GM12878 (cell line): ENCODE measurements around the gene ASF1B.

Experiments used
- EP300 ChIP-seq, 2 experiments: fragments of 150-350 bp in 1 of 2; IDR thresholded peaks; 2 replicates each; pipeline ENCODE4 v1.6.1; 2011 to 2012; ENCODE audit warnings: low read depth in 2 of 2, low read length in 2 of 2, borderline replicate concordance in 1 of 2, improper control_type of control experiment in 1 of 2, inconsistent platforms in 1 of 2; ENCODE audit not compliant: control insufficient read depth in 1 of 2
- NBN ChIP-seq: fragments of 450-650 bp; IDR thresholded peaks from 2 replicates; pipeline ENCODE4 v1.6.1; 2016
- NR2C1 ChIP-seq: fragments of 450-650 bp; IDR thresholded peaks from 2 replicates; pipeline ENCODE4 v1.6.1; 2017; ENCODE audit warnings: antibody characterized with exemption, mild to moderate bottlenecking, moderate library complexity
- NRF1 ChIP-seq: conservative IDR thresholded peaks from 2 replicates; pipeline ENCODE4 v1.6.1; 2011; ENCODE audit warnings: mild to moderate bottlenecking, low read depth, low read length, improper control_type of control experiment
- TAF1 ChIP-seq: IDR thresholded peaks from 2 replicates; pipeline ENCODE4 v1.6.1; 2011; ENCODE audit warnings: mild to moderate bottlenecking, low read depth, low read length, borderline replicate concordance
- YY1 ChIP-seq: IDR thresholded peaks from 2 replicates; pipeline ENCODE4 v1.6.1; 2011; ENCODE audit warnings: low read depth, mild to moderate bottlenecking, low read length
- TF ChIP-seq, protein P1 (sequence below): IDR thresholded peaks from 2 replicates; pipeline ENCODE4 v1.6.1; 2012; ENCODE audit warnings: low read depth, low read length, improper control_type of control experiment
- TF ChIP-seq, protein P2 (sequence below), 3 experiments: IDR thresholded peaks in 2 of 3; conservative IDR thresholded peaks in 1 of 3; 2 replicates each; pipeline ENCODE4 v1.5.1; 2011; ENCODE audit warnings: low read depth in 3 of 3, low read length in 3 of 3, mild to moderate bottlenecking in 3 of 3, control low read depth in 2 of 3, moderate library complexity in 2 of 3, inconsistent platforms in 1 of 3, mixed read lengths in 1 of 3; ENCODE audit not compliant: control insufficient read depth in 2 of 3, insufficient read depth in 1 of 3; ENCODE audit errors: extremely low read depth in 1 of 3
- TF ChIP-seq, protein P3 (sequence below): fragments of 450-650 bp; IDR thresholded peaks from 2 replicates; pipeline ENCODE4 v1.6.1; 2016; ENCODE audit warnings: mild to moderate bottlenecking, moderate library complexity, borderline replicate concordance
- TF ChIP-seq, protein P4 (sequence below): fragments of 450-650 bp; IDR thresholded peaks from 2 replicates; pipeline ENCODE4 v1.6.1; 2016; ENCODE audit warnings: mild to moderate bottlenecking
- TF ChIP-seq, protein P5 (sequence below): IDR thresholded peaks from 2 replicates; pipeline ENCODE4 v1.6.1; 2011; ENCODE audit warnings: borderline replicate concordance, low read depth, mild to moderate bottlenecking, moderate library complexity, mixed read lengths, low read length; ENCODE audit not compliant: insufficient read depth; ENCODE audit errors: extremely low read length

DNA sequence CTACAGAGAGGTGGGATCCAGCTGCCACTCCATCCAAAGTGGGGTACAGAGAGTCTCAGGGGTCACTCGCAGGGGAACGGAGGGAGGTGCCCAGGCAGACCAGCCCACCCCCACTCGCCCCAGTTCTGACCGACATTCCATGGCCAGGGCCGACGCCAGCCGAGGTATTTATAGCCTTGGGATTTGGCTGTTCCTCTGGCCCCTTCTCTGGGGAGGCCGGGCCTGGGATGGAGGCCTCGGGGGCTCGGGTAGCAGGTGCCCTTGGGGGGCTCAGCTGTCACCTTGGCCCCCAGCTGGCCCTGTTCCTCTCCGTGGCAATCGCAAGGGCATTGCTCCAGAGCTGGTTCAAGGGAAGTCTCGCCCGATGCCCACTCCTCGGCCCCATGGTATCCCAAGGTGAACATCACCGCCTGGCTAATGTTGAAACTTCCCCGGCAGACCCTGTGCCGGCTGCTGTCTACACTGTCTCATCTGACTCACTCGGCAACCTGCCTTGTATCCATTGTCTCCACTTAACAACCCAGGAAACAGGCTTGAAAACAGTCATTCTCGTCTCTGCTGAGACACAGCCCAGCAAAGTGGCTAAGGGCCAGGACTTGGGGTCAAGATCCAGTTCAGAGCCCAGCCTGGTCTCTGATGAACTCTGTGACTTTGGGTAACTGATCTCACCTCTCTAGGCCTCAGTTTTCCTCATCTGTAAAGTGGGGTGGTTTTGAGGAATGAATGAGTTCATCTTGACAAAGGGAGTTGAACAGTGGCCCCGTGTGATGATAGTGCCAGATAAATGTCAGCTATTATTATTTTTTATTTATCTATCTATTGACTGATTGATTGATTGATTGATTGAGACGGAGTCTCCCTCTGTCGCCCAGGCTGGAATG, 28.6 kb downstream of the ASF1B start:
- TF ChIP-seq NBN (no peak), EP300 (IDR thresholded peaks at IDR 0.05; ENCODE audit: borderline replicate concordance in 1 of 2, control insufficient read depth in 1 of 2, low read depth in 2 of 2, low read length in 2 of 2) (no peak), TAF1 (no peak), NR2C1 (no peak), YY1 (no peak), NRF1 (no peak)
- TF ChIP-seq, protein P1, sequence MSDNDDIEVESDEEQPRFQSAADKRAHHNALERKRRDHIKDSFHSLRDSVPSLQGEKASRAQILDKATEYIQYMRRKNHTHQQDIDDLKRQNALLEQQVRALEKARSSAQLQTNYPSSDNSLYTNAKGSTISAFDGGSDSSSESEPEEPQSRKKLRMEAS, result no peak
- TF ChIP-seq, protein P2, sequence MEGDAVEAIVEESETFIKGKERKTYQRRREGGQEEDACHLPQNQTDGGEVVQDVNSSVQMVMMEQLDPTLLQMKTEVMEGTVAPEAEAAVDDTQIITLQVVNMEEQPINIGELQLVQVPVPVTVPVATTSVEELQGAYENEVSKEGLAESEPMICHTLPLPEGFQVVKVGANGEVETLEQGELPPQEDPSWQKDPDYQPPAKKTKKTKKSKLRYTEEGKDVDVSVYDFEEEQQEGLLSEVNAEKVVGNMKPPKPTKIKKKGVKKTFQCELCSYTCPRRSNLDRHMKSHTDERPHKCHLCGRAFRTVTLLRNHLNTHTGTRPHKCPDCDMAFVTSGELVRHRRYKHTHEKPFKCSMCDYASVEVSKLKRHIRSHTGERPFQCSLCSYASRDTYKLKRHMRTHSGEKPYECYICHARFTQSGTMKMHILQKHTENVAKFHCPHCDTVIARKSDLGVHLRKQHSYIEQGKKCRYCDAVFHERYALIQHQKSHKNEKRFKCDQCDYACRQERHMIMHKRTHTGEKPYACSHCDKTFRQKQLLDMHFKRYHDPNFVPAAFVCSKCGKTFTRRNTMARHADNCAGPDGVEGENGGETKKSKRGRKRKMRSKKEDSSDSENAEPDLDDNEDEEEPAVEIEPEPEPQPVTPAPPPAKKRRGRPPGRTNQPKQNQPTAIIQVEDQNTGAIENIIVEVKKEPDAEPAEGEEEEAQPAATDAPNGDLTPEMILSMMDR (IDR thresholded peaks at IDR 0.05 in 2 of 3, conservative IDR thresholded peaks at IDR 0.05 in 1 of 3; ENCODE audit: control insufficient read depth in 2 of 3, extremely low read depth in 1 of 3, insufficient read depth in 1 of 3, low read depth in 3 of 3, low read length in 3 of 3), result no peak
- TF ChIP-seq, protein P3, sequence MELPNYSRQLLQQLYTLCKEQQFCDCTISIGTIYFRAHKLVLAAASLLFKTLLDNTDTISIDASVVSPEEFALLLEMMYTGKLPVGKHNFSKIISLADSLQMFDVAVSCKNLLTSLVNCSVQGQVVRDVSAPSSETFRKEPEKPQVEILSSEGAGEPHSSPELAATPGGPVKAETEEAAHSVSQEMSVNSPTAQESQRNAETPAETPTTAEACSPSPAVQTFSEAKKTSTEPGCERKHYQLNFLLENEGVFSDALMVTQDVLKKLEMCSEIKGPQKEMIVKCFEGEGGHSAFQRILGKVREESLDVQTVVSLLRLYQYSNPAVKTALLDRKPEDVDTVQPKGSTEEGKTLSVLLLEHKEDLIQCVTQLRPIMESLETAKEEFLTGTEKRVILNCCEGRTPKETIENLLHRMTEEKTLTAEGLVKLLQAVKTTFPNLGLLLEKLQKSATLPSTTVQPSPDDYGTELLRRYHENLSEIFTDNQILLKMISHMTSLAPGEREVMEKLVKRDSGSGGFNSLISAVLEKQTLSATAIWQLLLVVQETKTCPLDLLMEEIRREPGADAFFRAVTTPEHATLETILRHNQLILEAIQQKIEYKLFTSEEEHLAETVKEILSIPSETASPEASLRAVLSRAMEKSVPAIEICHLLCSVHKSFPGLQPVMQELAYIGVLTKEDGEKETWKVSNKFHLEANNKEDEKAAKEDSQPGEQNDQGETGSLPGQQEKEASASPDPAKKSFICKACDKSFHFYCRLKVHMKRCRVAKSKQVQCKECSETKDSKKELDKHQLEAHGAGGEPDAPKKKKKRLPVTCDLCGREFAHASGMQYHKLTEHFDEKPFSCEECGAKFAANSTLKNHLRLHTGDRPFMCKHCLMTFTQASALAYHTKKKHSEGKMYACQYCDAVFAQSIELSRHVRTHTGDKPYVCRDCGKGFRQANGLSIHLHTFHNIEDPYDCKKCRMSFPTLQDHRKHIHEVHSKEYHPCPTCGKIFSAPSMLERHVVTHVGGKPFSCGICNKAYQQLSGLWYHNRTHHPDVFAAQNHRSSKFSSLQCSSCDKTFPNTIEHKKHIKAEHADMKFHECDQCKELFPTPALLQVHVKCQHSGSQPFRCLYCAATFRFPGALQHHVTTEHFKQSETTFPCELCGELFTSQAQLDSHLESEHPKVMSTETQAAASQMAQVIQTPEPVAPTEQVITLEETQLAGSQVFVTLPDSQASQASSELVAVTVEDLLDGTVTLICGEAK, result no peak
- TF ChIP-seq, protein P4, sequence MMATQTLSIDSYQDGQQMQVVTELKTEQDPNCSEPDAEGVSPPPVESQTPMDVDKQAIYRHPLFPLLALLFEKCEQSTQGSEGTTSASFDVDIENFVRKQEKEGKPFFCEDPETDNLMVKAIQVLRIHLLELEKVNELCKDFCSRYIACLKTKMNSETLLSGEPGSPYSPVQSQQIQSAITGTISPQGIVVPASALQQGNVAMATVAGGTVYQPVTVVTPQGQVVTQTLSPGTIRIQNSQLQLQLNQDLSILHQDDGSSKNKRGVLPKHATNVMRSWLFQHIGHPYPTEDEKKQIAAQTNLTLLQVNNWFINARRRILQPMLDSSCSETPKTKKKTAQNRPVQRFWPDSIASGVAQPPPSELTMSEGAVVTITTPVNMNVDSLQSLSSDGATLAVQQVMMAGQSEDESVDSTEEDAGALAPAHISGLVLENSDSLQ, result no peak
- TF ChIP-seq, protein P5, sequence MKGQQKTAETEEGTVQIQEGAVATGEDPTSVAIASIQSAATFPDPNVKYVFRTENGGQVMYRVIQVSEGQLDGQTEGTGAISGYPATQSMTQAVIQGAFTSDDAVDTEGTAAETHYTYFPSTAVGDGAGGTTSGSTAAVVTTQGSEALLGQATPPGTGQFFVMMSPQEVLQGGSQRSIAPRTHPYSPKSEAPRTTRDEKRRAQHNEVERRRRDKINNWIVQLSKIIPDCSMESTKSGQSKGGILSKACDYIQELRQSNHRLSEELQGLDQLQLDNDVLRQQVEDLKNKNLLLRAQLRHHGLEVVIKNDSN, result no peak
